Smooth muscle cell (in vitro differentiated cells): ENCODE data around the gene VSX1. TPM values are rescaled to one million over a fixed set of nuclear protein-coding genes. Genes with fewer than 3 reads are reported as not detected.
A peak's percentile ranks its signal among the peaks of the same experiment; 100 is the strongest.

Experiments used
- DNase-seq: peaks from one replicate; lab custom pipeline; 2025; ENCODE audit not compliant: unreplicated experiment; lab: John Stamatoyannopoulos, UW
- H2AFZ ChIP-seq: fragments of 200-600 bp; sonication (generic); 2 replicates; pipeline ENCODE4 v1.6.0; 2016; ENCODE audit warnings: antibody characterized with exemption, low read depth, mild to moderate bottlenecking
- H3F3A ChIP-seq: fragments of 200-600 bp; sonication (generic); 2 replicates; pipeline ENCODE4 v1.6.0; 2017; ENCODE audit warnings: antibody characterized with exemption, low read depth
- H3K27ac ChIP-seq: fragments of 200-600 bp; sonication (generic); 2 replicates; pipeline ENCODE4 v1.5.1; 2016; ENCODE audit warnings: low read depth, mild to moderate bottlenecking
- H3K27me3 ChIP-seq: fragments of 200-600 bp; sonication (generic); 2 replicates; pipeline ENCODE4 v1.6.1; 2016; ENCODE audit warnings: low read depth, mild to moderate bottlenecking
- H3K36me3 ChIP-seq: fragments of 200-600 bp; sonication (generic); 2 replicates; pipeline ENCODE4 v1.5.1; 2016; ENCODE audit warnings: low read depth
- H3K4me1 ChIP-seq: fragments of 200-600 bp; sonication (generic); 2 replicates; pipeline ENCODE4 v1.5.1; 2016; ENCODE audit warnings: low read depth
- H3K4me2 ChIP-seq: fragments of 200-600 bp; sonication (generic); 2 replicates; pipeline ENCODE4 v1.6.0; 2016; ENCODE audit warnings: mild to moderate bottlenecking
- H3K4me3 ChIP-seq: fragments of 200-600 bp; sonication (generic); 2 replicates; pipeline ENCODE4 v1.5.1; 2016; ENCODE audit warnings: mild to moderate bottlenecking
- H3K79me2 ChIP-seq: fragments of 200-600 bp; sonication (generic); 2 replicates; pipeline ENCODE4 v1.6.0; 2016; ENCODE audit warnings: low read depth, mild to moderate bottlenecking
- H3K9ac ChIP-seq: fragments of 200-600 bp; sonication (generic); 2 replicates; pipeline ENCODE4 v1.6.0; 2016; ENCODE audit warnings: low read depth
- H3K9me3 ChIP-seq: fragments of 200-600 bp; sonication (generic); replicated peaks from 2 replicates; pipeline ENCODE4 v1.5.1; 2016; ENCODE audit warnings: low read depth
- H4K20me1 ChIP-seq: fragments of 200-600 bp; sonication (generic); 2 replicates; pipeline ENCODE4 v1.6.0; 2016; ENCODE audit warnings: low read depth
- CTCF ChIP-seq: fragments of 200-600 bp; sonication (generic); IDR thresholded peaks from 2 replicates; pipeline ENCODE4 v1.5.1; 2017; ENCODE audit warnings: borderline replicate concordance, mild to moderate bottlenecking, antibody characterized with exemption; ENCODE audit not compliant: insufficient read depth, poor library complexity, severe bottlenecking
- WGBS: methylation state at CpG from one replicate; pipeline ENCODE4 v1.1.7; 2016; ENCODE audit warnings: low lambda C conversion rate; 5-methylcytosine and 5-hydroxymethylcytosine counted together
- polyA plus RNA-seq: library from polyadenylated mRNA; unstranded; fragments of >200 nt; fragmentation: Nextera tagmentation; extraction: Ambion mirVana; gene quantifications from 2 replicates; pipeline ENCODE4 v1.2.1, GENCODE V29; 2016
- total RNA-seq: library from RNA; depleted of rRNA; stranded (reverse); fragments of >200 nt; gene quantifications from 2 replicates; pipeline ENCODE4 v1.2.3, GENCODE V29; 2014

VSX1 gene
- total and polyA plus RNA-seq, 2 experiments from 2014 or later = not detected

DNA sequence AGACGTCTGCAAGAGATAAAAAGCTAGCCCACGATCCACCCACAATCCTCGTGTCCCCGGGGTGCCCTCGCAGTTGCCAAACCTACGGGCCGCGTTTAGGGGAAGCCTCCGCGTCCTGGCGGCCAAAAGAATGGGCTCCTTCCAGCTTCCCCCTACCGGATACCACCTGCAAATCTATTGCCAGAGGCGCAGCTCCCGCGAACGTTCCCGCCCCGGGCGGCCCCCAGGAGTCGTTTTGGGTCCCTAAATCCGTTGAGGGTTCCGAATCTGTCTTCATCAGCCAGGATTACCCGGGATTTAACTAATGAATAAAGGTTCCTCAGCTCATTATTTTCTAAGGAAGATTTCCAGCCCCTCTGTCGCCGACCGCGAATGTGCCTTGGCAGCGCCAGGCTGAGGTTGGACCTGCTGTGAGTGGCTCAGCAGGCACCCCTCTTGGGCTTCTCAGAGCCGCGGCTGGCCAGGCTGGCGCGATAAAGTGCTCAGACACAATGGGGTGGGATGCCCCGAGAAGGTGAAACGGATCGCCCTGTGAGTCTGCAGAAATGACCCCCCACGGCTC is 2.8 kb upstream of the VSX1 start:
- no peak overlapping the region for H3K4me3 ChIP-seq
- no peaks in the 10 kb centered on the region for H4K20me1 ChIP-seq
- TF ChIP-seq CTCF = no peak
- no peak overlapping the region for H2AFZ ChIP-seq
- H3K27me3 ChIP-seq = peaks cover 88% of the 10 kb centered on the region
- H3F3A ChIP-seq = no peaks in the 10 kb centered on the region
- no peaks in the 10 kb centered on the region for H3K79me2 ChIP-seq
- no peaks in the 10 kb centered on the region for H3K9me3 ChIP-seq
- peaks cover 5% of the 10 kb centered on the region for H3K4me1 ChIP-seq
- no peak overlapping the region for H3K27ac ChIP-seq
- 13% methylated on average over 36 of the region's 36 CpGs for WGBS
- no peak overlapping the region for H3K9ac ChIP-seq
- DNase-seq = no peak
- no peaks in the 10 kb centered on the region for H3K36me3 ChIP-seq
- no peak overlapping the region for H3K4me2 ChIP-seq

- DNase-seq = no peak
These were observed 2.1 kb upstream of the VSX1 start for GRCh38 chr20:25083773-25084625.

GRCh38 chr20:25083141-25083772 is 1.3 kb upstream of the VSX1 start:
- Histone ChIP-seq H3K4me1 (peaks cover 5% of the 10 kb centered on the region), H3K27ac (no peak overlapping the region), H2AFZ (no peak overlapping the region), H3K36me3 (no peaks in the 10 kb centered on the region), H4K20me1 (no peaks in the 10 kb centered on the region), H3K27me3 (peaks cover 93% of the 10 kb centered on the region), H3K9ac (no peak overlapping the region), H3K9me3 (no peaks in the 10 kb centered on the region), H3K4me2 (no peak overlapping the region), H3F3A (no peaks in the 10 kb centered on the region), H3K4me3 (no peak overlapping the region), H3K79me2 (no peaks in the 10 kb centered on the region)
- TF ChIP-seq CTCF = no peak
- no peak for DNase-seq
- whole genome bisulfite sequencing = 8% methylated on average over 44 of the region's 44 CpGs

More at GRCh38 chr20:25083773-25084625, 2.1 kb upstream of the VSX1 start:
- Histone ChIP-seq H3K27me3 (peaks cover 90% of the 10 kb centered on the region), H3K79me2 (no peaks in the 10 kb centered on the region), H3K9ac (no peak overlapping the region), H3F3A (no peaks in the 10 kb centered on the region), H3K4me2 (no peak overlapping the region), H3K4me3 (no peak overlapping the region), H2AFZ (no peak overlapping the region), H3K9me3 (no peaks in the 10 kb centered on the region), H3K36me3 (no peaks in the 10 kb centered on the region), H3K4me1 (peaks cover 5% of the 10 kb centered on the region), H4K20me1 (no peaks in the 10 kb centered on the region), H3K27ac (no peak overlapping the region)
- 13% methylated on average over 51 of the region's 54 CpGs for WGBS
- peak; percentile 33 for TF ChIP-seq CTCF
